GM21717 (cell line): ENCODE results near the gene HK3.

Experiments used
- ATAC-seq: cut with Tn5 transposase; IDR thresholded peaks from one replicate; pipeline ENCODE4 v1.9.1; 2021; ENCODE audit warnings: mild to moderate bottlenecking, moderate library complexity; ENCODE audit not compliant: unreplicated experiment

HK3 gene

DNA sequence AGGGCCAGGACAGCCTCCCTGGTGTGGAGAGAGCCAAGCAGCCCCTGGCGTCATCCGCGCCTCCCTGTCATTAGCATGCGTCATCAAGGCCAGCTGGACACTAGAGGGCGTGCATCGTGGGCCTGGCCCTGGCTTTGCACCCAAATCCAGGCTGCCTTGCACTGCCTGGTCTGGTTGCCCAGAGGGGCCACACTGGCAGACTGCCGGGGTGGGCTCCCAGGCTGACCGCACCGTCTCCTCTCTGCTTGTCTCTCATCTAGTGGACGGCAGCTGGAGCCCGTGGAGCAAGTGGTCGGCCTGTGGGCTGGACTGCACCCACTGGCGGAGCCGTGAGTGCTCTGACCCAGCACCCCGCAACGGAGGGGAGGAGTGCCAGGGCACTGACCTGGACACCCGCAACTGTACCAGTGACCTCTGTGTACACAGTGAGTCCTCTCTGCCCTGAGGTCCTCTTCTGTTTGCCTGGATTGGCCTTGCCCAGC lies 29.0 kb downstream of the HK3 start:
- no peak for ATAC-seq

DNA sequence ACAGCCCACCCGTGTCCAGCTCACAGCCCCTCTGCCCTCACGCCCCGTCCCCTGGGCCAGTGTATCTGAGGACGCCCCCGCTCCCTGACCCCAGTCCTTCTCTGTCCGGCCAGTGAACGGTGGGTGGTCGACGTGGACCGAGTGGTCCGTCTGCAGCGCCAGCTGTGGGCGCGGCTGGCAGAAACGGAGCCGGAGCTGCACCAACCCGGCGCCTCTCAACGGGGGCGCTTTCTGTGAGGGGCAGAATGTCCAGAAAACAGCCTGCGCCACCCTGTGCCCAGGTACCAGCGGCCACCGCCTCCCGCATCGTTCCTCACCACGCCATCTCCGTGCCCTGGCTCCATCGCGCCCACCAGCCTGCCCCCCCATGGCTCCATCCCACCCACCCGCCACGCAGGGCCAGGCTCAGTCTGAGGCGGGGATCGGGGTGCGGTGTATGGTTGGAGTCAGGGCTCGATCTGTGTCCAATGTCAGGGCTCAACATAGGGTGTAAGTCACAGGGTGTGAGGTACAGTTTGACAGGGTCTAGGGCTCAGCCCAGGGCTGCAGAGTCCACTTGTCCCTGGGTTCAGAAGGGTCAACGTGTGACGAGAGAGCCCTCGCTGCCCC lies 29.5 kb downstream of the HK3 start:
- no peak for ATAC-seq

DNA sequence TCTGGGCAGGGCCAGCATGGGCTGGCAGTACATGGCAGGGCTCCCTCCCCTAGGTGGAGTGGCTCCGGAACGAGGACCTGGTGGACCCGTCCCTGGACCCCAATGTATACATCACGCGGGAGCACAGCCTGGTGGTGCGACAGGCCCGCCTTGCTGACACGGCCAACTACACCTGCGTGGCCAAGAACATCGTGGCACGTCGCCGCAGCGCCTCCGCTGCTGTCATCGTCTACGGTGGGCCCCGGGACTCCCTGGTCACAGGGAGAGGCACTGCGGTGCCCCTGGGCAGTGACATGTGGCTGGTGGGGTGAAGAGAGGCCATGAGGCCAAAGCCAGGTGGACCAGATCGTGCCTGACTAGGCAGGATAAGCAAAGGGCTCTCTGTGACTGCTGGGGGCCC lies 30.4 kb downstream of the HK3 start:
- no peak for ATAC-seq

DNA sequence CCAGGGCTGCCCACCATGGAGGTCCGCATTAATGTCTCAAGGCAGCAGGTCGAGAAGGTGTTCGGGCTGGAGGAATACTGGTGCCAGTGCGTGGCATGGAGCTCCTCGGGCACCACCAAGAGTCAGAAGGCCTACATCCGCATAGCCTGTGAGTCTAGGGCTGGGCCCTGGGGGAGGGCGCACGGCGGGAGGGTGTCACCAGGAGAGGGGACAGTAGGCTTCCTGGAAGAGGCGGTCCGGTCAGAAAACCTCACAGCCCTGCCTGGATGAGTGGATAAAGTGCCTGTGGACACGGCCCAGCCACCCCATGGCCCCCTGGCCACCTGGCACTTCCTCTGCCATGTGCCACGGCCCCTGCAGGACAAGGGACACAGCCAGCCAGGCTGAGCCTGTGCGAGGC lies 31.0 kb downstream of the HK3 start:
- no peak for ATAC-seq

DNA sequence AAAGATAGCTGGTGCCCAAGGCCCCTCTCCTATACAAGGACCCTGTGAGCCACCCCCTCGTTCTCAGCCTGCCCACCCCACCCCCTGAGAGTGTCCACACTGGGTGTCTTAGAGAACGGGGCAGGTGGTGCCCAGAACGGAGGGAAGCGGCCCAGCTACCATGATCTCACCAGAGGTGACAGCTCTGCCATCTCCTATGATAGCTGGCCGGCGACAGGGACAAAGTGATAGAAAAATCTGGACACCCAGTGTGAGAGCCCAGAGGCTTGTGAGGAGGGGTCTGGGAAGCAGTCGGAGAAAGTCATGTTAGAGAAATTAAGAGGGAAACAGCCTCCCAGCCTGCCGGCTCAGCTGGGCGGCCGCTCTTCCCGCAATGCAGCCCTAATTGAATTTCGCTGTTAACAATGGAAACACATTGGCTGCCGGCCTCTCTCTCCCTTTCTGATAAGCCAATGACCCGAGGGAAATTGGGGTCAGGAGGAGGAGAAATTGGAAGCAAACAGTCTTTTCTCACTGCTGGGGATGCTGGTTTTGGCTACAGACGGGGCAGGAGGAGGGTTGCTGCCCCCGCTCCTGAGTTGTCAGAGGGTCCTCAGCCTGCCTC lies 32.3 kb downstream of the HK3 start:
- no peak for ATAC-seq

DNA sequence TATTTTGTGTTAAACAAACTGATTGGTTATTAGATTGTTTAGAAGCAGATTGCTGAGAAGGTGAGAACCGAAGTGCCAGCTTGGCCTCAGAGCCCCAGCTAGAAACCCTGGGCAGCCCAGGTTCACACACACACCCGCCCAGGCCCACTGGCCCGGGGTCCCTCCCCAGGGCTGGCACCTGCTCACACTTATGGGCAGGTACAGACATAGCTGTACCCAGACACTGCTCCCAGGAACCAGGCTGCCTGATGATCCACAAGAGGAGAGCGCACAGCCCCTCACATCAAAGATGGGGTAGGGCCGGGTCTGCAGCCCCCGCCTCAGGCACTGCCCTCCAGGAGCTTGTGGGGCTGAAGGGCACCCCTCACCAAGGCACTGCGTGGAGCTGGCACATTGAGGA lies 33.2 kb downstream of the HK3 start:
- no peak for ATAC-seq

DNA sequence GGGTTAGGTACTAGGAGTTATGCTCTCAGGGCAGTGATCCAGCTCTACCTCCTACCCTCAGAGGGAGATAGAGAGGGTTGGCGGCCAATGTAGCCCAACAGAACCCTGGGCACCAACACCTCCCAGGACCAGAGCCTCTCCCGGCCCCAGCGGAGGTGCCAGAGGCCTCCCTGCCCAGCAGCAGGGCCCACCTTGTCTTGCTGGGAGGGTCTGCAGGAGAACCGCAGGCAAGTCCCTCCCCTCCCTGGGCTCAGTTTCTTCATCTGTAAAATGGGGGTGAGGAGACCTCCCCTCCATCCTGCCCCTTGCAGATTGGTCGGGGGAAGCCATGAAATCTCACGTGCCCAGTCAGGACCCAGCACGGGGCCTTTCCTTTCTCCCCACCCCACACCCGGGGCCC lies 34.4 kb downstream of the HK3 start:
- no peak for ATAC-seq

DNA sequence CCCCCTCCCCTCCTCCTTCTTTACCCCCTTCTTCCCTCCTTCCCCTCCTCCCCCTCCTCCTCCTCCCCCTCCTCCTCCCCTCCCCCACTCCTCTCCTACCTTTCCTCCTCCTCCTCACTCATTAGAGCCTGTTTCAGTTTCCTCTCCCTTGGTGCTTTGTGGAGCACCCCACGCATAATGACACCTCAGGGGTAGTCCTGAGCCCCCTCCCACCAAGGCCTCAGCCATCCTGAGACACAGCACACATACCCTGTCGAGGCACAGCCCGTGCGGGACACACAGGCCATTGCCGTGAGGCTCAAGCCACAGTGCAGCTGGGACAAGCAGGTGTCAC lies 35.4 kb downstream of the HK3 start:
- no peak for ATAC-seq

DNA sequence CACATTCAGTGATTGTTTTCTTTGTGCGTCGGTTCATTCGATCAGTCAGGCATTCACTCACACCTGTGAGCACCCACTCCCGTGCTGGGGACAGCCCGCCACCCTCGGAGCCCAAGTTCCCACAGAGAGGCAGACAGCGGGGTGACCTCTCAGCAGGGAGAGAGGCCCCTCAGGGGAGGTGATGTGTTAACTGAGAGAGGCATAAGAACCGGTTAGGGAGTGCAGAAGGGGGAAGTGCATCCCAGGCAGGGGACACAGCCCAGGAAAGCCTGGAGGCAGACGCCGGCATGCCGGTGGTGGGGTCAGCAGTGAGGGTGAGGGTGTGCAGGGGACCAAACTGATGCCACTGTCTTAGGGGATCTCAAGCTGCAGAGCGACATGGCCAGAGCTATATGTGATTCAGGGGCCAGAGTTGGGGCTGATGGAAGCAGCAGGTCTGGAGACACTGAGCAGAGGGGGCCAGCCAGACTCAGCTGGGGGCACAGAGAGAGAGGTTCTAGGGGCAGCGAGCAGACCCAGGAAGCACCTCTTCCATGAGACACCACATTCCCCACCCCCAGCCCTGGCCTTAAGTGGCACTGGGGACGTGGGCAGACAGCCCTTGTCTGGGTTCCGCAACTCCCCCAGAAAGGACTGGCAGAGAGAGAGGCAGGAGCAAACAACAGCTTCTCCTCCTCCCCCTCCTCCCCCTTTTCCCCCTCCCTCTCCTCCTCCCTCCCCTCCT lies 35.9 kb downstream of the HK3 start:
- no peak for ATAC-seq

DNA sequence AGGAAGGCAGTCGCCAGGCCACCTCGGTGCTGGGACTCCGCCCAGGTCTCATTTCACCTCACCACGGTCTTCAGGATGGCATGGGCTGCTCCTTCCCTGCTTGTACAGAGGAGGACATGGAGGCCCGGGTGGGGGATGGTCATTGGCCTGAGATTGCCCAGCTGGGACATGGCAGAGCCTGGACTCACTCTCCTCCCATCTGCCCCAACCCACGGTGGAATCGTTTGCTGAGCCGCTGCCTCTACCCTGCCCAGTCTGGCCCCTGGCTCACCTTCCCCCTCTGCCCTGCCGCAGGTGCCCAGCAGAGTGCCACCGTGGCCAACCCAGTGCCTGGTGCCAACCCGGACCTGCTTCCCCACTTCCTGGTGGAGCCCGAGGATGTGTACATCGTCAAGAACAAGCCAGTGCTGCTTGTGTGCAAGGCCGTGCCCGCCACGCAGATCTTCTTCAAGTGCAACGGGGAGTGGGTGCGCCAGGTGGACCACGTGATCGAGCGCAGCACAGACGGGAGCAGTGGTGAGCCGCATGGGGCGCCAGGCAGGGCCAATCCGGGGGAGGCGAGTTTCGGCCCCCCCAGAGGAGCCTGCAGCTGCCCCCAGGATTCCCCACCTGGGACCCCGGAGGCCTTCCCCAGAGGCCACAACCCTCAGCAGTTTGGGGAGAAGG lies 36.7 kb downstream of the HK3 start:
- no peak for ATAC-seq

DNA sequence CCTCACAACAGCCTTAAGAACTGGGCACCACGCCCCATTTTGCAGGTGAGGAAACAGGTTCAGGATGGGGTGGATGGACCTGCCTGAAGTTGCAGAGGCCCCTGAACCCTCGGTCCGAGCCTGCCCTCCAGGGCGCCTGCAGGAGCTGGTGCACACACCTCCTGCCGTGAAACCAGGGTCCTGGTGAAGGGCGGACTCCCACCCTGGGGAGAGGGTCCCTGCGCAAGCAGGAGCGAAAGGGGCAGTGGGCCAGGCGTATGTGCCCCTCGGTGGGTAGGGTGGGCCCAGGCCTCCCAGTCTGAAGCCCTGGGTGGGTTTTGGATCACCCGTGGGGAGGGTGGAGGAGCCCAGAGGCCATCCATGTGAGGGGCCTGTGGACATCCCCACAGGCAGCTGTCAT lies 37.9 kb downstream of the HK3 start:
- ATAC-seq = no peak

DNA sequence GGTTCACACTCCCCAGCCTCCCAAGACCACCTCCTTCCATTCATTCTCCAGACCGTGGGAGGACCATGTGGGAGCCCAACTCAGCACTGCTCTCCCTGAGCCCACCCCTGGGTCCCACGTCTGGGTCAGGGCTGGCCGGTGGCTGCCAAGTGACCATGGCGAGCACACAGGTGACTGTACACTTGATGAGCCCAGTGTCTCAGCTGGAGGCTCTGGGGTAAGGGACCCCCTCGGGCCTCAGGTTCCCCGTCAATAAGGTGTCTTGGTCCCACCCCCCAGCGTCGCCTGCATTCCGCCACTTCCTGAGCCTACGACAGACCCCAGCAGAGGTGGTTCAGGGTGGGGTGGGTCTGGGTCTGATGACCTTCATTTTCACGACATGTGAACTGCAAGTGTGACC lies 38.8 kb downstream of the HK3 start:
- no peak for ATAC-seq

DNA sequence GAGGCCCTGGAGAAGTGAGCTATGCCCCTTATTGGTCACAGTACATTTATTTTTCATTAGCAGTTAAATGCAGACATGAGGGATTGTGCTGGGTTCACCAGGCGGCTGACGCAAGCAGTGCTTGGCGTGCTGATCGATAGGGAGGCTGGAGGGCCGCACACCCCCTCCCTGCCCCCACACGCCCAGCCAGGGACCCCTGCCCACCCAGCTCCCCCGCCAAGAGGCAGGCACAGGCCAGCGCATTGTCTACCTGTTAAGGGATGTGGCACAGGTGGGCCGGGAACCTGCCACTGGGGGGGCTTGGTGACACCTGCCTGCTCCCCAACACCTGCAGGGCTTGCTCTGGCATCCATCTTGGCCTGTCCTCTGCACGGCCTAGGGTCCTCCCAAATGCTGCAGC lies 39.2 kb downstream of the HK3 start:
- ATAC-seq = no peak

DNA sequence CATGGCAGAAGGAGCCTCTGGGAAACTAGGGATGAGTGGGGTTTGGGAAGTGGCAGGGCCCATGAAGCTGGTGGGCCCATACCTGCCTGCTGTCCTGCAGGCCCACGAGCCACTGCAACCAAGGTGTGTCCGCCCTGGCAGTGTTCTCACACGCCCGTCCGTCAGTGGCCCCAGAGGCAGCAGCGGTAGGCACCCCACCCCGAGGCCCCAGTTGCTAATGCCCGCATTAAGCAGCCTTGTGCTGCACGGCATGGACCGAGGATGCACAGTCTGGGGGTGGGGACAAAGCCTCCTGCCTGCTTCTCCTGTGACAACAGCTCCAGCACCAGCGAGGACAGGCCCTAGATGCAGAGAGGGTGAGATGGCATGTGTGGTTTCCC lies 41.3 kb downstream of the HK3 start:
- ATAC-seq = no peak

DNA sequence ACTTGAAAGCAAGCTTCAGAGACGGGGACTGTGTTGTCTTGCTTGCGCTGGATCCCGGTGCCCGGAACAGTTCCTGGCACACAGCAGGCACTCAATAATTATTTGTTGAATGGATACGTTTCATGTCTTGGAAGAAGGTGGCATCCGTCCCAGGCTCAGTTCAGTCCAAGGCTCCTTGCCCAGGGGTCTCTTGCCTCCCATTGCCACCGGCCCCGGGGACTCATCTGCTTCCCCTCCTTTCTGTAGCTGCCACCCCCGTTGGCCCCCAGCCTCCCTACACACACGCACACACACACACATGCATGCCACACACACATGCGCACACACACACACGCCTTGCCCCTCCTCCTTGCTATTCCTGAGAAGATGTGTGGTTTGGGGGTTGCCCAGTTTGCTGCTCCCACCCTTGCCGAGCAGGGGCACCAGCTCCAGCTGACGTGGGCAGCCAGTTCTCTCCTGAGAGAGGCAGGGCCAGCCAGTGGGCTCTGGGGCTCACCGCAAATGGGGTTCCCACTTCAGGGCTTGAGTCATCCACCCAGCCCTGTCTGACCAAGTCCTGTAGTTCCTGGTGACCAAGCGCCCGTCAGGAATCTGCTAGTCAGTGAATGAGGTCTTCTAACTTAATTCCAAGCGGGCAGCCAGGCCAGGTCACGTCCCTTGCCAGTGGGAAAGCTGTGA lies 41.8 kb downstream of the HK3 start:
- ATAC-seq = no peak

DNA sequence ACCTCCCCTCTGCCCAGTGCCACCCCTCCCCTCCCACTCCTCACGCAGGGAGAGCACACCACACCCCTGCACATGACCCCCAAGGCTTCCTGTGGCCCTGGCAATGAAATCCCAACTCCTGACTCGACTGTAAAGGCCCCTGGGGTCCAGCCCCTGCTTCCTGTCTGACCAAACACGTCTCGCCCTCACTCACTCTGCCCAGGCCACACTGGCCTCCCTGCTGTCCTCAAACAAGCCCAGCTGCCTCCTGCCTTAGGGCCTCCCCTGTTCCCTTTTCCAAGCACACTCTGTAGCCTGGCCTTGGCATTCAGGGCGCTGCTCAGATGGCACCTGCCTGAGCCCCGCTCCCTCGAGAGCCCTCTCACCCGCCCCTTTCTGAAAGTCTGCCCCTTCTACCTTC lies 42.4 kb downstream of the HK3 start:
- no peak for ATAC-seq

DNA sequence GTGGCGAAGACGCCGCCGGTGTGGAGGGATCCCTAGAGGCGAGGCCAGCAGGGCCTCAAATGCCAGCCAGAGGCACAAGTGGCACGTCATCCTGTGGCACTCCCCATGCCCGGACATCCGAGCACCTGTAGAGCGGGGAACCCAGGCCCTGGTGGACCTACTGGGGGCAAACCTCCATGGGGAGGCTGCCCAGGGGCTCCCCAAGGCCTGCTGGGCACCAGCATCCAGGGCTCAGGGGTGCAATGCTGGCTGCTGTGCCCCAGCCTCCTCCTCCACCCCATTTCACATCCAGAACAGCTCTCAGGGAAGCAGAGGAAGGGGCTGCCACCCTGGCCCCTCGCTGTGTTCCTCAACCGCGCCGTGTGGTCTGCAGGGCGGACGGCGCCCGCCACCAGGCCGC lies 43.5 kb downstream of the HK3 start:
- no peak for ATAC-seq

DNA sequence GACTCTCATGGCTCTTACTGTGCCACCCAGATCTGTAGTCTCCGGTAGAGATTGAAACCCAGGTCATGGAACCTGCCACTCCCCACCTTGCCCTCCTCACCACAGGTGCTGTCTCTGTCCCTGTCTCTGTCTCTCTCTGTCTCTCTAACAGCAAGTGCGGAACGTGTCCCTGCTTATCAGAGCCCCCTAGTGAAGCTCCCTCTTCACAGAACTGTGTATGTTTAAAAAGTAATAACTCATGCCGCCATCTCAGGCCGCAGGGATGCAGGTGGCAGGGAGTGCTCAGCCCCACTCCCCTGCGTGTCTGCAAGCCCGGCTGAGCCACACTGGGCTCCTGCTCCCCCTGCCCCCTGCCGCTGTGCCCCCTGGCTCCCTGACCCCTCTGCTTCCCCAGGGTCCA lies 45.0 kb downstream of the HK3 start:
- no peak for ATAC-seq

DNA sequence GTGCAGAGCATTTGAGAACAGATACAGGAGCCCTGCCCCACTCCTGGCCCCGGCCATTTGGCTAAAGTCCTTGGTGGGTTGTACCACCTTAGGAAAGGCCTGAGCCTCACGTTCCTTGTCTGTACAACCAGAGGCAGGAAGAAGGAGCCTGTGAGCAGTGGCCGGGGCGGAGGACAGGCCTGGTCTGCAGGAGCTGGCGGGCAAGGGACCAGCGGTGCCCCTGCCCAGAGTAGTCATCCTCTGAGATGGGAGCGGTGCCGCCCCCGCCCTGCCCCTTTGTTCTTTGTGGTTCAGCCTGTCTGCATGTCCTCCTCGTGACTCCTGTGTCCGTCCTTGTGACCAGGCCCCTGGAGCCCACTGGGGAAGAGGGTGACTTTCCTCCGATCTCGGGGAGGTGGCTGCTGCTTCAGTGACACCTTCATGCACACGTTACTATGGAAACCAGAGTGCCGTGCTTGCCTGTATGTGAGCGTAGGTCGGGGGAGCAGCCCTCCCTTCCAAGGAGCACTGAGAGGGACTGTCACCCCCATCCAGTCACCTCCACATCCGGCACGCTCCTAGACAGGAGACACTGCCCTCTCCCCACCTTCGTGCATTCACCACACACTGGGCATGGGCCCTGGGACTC lies 45.9 kb downstream of the HK3 start:
- no peak for ATAC-seq

DNA sequence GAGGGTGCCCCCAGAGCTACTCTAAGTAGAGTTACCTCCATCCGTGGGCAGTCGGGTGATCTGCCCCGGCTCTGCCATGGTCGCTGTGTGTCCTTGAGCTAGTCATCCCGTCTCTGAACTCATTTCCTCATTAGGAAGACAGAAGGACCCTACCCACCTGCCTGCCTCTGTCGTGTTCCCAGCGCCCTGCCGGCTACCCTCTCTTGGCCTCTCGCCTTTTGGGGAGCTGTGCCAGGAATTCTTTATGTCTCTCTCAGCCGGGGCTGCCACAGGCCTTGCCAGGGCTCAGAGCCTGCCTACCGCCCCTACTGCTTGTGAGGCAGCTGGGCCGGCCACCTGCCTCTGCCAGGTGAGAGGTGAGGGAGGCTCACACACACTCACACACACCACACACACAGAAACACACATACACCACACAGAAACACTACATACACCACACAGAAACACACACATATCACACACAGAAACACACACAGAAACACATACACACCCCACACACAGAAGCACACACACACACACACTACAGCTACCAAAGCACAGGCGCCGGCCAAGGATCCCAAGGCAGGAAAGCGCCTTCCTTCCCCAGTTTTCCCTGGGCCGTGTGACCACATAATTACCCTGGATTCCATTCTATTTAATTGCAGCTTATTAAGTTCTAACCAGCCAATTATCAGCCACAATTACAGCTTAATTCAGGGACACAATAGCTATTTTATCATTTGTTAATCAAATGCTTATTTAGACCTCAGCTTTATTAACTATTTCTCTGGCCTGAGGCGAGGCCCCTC lies 47.1 kb downstream of the HK3 start:
- ATAC-seq = no peak
